Activated T-helper 17 cell treated with anti-CD3 and anti-CD28 coated beads, Interleukin-2, amount 50 U/mL, for 72 hours (primary cell): ENCODE measurements around the gene CLTCL1. TPM values are rescaled to one million over a fixed set of nuclear protein-coding genes. Genes with fewer than 3 reads are reported as not detected.
"Not testable (repeated sequence)": the region's sequence is repeated elsewhere in the genome, so short reads cannot be mapped to it uniquely, and the experiment has no call there.

Experiments used
- ATAC-seq: fragments of 150-1000 bp; cut with Tn5 transposase; replicated peaks from 2 replicates; pipeline ENCODE4 v1.10.0; 2021; ENCODE audit warnings: mild to moderate bottlenecking, moderate library complexity
- H3K27ac Mint-ChIP-seq: one replicate; pipeline ENCODE4 v1.8.0; 2022; ENCODE audit warnings: mixed read lengths
- H3K27me3 Mint-ChIP-seq: one replicate; pipeline ENCODE4 v1.8.0; 2022; ENCODE audit warnings: mixed read lengths
- H3K36me3 Mint-ChIP-seq: one replicate; pipeline ENCODE4 v1.8.0; 2022; ENCODE audit warnings: low read depth, mild to moderate bottlenecking, mixed read lengths
- H3K4me1 Mint-ChIP-seq: one replicate; pipeline ENCODE4 v1.8.0; 2022; ENCODE audit warnings: mixed read lengths
- H3K4me3 Mint-ChIP-seq: one replicate; pipeline ENCODE4 v1.8.0; 2022; ENCODE audit warnings: mild to moderate bottlenecking, mixed read lengths
- H3K9me3 Mint-ChIP-seq: one replicate; pipeline ENCODE4 v1.8.0; 2022; ENCODE audit warnings: mixed read lengths
- total RNA-seq, 2 donors: library from RNA; stranded (reverse); gene quantifications; one replicate each; pipeline ENCODE4 v1.2.3, GENCODE V29; 2022

CLTCL1 gene
- total RNA-seq, 2 donors from 2014 or later, result 0.86 to 2.0 TPM

DNA sequence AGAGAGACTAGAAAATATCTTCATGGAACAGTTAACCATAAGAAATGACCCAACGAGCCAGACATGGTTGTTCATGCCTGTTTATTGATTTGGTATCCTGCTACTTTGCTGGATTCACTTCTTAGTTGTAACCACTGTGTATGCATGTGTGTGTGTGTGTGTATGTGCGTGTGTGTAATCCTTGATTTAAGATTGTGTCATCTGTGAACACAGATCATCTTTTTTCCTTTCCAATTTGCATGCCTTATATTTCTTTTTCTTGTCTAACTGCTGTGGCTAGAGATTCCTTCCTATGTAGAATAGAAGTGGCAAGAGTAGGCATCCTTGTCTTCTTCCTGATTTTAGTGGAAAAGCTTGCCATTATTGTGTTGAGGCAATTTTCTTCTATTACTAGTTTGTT lies 16.4 kb upstream of the CLTCL1 start:
- no peak overlapping the region for H3K27ac Mint-ChIP-seq
- no peaks in the 10 kb centered on the region for H3K36me3 Mint-ChIP-seq
- H3K4me3 Mint-ChIP-seq, result no peak overlapping the region
- no peak for ATAC-seq
- no peaks in the 10 kb centered on the region for H3K4me1 Mint-ChIP-seq
- no peaks in the 10 kb centered on the region for H3K27me3 Mint-ChIP-seq
- H3K9me3 Mint-ChIP-seq, result no peaks in the 10 kb centered on the region

DNA sequence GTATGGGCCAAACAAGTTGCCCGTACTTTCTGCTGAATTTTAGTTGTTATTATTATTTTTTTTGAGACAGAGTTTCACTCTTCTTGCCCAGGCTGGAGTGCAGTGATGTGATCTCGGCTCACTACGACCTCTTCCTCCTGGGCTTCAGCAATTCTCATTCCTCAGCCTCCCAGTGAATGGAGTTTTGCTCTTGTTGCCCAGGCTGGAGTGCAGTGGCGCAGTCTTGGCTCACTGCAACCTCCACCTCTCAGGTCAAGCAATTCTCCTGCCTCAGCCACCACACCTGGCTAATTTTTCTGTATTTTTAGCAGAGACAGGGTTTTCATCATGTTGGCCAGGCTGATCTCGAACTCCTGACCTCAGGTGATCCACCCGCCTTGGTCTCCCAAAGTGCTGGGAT lies 15.0 kb upstream of the CLTCL1 start:
- not testable (repeated sequence) for H3K4me1 Mint-ChIP-seq, H3K9me3 Mint-ChIP-seq, H3K4me3 Mint-ChIP-seq, ATAC-seq, H3K27me3 Mint-ChIP-seq, H3K27ac Mint-ChIP-seq, H3K36me3 Mint-ChIP-seq

DNA sequence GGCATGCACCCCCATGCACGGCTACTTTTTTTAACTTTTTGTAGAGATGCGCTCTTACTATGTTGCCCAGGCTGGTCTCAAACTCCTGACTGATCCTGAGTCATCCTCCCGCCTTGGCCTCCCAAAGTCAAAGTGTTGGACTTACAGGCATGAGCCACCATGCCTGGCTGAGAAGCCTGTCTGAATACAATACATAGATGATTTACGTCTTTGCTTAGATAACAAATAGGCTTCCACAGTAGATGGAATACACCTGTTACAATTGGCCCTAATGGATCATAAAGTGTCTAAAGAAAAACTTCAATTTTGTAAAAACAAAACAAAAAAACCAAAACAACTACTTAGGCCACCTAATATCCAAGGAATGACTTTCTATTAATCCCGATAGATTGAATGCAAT lies 13.0 kb upstream of the CLTCL1 start:
- H3K36me3 Mint-ChIP-seq, result no peaks in the 10 kb centered on the region
- H3K4me3 Mint-ChIP-seq, result no peak overlapping the region
- H3K4me1 Mint-ChIP-seq, result no peaks in the 10 kb centered on the region
- H3K9me3 Mint-ChIP-seq, result no peaks in the 10 kb centered on the region
- H3K27me3 Mint-ChIP-seq, result no peaks in the 10 kb centered on the region
- ATAC-seq, result no peak
- H3K27ac Mint-ChIP-seq, result no peak overlapping the region

DNA sequence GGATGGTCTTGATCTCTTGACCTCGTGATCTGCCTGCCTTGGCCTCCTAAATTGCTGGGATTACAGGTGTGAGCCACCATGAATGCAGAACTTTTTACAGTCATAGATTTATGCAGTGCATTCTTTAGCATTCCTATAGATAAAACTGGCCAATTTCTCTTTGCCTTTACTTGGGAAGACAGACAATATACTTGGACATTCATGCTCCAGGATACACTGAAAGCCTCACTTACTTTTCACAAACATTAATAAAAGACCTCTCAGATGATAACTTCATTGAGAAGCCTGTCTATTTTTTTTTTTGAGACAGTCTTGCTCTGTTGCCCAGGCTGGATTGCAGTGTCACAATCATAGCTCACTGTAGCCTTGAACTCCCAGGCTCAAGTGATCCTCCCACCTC lies 12.3 kb upstream of the CLTCL1 start:
- no peak for ATAC-seq
- H3K9me3 Mint-ChIP-seq, result no peaks in the 10 kb centered on the region
- no peaks in the 10 kb centered on the region for H3K4me1 Mint-ChIP-seq
- no peak overlapping the region for H3K4me3 Mint-ChIP-seq
- no peaks in the 10 kb centered on the region for H3K36me3 Mint-ChIP-seq
- H3K27ac Mint-ChIP-seq, result no peak overlapping the region
- H3K27me3 Mint-ChIP-seq, result no peaks in the 10 kb centered on the region

DNA sequence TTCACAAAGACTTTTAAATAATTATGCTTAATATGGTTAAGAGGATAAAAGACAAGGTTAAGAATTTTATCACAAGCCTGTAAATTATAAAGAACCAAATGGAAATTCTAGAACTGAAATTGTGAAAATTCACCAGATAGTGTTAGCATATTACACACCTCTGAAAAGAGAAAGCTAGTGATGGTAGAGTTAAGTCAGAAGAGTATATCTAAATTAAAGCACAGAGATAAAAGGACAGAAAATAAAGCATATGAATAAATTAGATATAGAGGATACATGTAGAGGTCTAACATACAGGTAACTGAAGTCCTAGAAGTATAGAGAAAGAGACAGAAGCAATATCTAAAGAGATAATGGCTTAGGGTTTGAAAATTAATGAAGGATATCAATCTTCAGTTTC lies 4.2 kb upstream of the CLTCL1 start:
- H3K27me3 Mint-ChIP-seq, result peaks cover 2% of the 10 kb centered on the region
- H3K27ac Mint-ChIP-seq, result no peak overlapping the region
- ATAC-seq, result no peak
- no peaks in the 10 kb centered on the region for H3K36me3 Mint-ChIP-seq
- H3K4me1 Mint-ChIP-seq, result peaks cover 3% of the 10 kb centered on the region
- H3K4me3 Mint-ChIP-seq, result no peak overlapping the region
- no peaks in the 10 kb centered on the region for H3K9me3 Mint-ChIP-seq

DNA sequence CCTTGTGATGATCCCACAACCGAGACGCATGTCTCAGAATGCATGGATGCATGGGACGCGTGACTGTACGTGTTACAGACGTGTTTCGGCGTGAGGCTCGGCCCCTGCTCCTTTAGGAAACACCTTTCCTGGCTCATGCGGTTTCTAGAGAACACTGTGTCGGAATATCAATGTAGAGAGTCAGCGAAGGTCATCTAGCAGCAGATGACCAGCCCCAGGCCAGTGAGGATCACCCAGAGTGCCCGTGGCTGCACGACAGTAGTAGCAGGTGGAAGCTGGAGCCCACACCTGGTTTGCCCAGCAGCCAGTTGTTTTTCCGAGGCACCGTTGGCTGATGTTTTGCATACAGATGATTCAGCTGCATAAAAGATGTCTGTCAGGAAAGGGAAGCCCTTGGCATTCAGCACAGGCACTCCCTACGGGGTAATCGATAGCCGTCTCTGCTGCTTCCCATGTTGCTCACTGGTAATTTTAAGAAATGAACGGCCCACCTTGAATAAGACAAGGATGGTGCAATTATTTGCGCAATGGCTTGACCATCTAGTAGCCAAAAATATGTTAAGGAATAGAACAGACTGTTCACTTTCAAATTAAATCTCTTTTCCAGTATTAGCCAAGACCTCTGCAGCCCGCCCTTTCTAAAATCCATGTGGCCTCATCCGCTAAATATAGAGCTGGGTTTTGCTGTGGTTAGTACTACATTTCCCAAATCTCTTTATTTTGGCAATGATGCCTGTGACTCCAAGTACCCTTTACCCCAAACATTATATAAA lies 1.1 kb upstream of the CLTCL1 start:
- Mint-ChIP-seq H3K4me1 (peaks cover 7% of the 10 kb centered on the region), H3K27me3 (peaks cover 12% of the 10 kb centered on the region), H3K9me3 (no peaks in the 10 kb centered on the region), H3K4me3 (peak overlapping the region; percentile 81), H3K27ac (no peak overlapping the region), H3K36me3 (no peaks in the 10 kb centered on the region)
- ATAC-seq, result no peak

DNA sequence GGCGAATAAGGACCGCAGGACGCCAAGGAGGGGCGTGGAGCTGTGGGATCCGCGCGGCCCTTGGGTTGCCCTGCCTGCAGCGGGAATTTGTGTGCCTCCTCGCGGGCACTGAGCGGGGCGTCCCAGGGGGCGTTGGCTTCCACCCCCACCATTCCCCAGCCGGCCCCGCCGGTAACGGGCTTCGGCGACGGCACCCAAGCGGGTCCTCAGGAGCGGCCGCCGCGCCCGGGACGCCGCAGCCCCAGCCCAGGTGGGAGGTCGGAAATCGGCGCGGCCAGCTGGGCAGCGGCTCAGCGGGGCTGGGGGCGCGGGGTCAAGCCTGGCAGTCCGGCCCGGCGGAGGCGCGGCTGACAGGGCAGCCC lies 320 bp downstream of the CLTCL1 start:
- Mint-ChIP-seq H3K4me3 (peak overlapping the region; percentile 83), H3K9me3 (no peaks in the 10 kb centered on the region), H3K27ac (peak overlapping the region; percentile 72), H3K4me1 (peaks cover 7% of the 10 kb centered on the region), H3K27me3 (peaks cover 18% of the 10 kb centered on the region), H3K36me3 (no peaks in the 10 kb centered on the region)
- ATAC-seq, result peak; percentile 50

DNA sequence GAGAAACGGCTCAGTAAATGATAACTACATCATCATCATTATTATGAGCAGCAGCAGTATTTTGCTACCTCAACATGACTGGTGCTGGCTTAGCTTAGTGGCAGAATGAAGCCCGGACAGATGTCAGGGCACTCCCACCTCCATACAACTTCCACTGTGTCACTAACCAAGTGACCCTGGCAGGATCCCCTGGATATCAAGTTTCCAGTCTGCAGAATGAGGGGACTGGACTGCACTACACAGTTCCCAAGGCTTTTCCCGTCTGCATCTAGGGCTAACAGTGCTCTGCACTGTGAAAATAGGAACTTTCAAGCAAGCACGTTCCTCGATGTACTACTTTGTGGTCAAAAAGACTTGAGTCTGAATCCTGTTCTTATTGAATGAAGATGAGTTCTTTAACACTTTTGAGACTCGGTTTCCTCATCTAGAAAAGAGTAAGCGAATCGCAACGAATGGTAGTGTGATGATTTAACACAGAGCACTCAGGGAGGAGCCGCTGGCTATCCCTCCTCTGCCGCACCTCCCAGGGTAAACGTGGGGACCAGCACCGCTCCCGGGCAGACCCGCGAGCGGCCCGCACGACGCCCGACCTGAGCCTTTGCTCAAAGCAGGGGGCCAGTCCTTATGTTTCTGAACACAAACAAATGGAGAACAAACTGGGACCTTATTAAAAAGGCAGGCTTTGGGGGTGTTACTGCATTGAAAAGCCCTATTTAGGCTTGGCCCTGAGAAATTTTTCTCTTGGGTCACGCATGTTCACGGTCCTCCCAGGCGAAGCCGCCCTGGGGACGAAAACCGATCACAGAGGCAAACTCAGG lies 910 bp downstream of the CLTCL1 start:
- H3K27ac Mint-ChIP-seq, result peak overlapping the region; percentile 72
- peak overlapping the region; percentile 83 for H3K4me3 Mint-ChIP-seq
- H3K36me3 Mint-ChIP-seq, result no peaks in the 10 kb centered on the region
- H3K4me1 Mint-ChIP-seq, result peaks cover 7% of the 10 kb centered on the region
- peak; percentile 19 for ATAC-seq
- peaks cover 18% of the 10 kb centered on the region for H3K27me3 Mint-ChIP-seq
- no peaks in the 10 kb centered on the region for H3K9me3 Mint-ChIP-seq

DNA sequence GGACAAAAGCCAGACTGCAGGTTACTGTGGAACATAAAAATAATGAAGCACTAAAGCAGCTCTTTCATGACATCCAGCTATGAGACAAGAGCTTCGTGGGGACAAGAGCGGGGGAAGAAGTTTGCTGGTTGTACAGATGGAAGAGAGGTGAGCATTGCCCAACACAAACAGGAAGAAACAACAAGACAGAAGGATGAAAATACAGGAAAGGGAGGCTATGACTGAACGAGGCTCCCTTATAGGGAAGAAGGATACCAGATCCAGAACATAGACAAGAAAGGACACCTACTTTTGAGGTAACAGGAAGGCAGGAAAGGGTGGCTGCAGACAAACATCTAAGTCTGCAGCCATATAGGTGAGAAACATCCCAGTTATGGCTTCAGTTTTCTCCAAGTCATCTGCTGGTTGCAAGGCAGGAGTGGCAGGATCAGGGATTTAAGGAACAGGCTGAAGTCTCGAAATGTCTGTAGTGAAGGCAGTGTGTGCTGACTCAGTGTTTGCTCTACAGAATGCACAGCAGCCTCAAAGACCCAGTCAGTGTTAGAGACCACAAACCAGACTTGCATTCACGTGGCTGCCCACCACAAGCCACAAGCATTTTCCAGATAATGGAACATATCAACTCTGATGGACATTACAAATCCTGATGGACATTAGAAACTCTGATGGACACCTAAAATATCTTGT lies 1.9 kb downstream of the CLTCL1 start:
- Mint-ChIP-seq H3K36me3 (no peaks in the 10 kb centered on the region), H3K27me3 (peaks cover 18% of the 10 kb centered on the region), H3K4me3 (peak overlapping the region; percentile 17), H3K27ac (no peak overlapping the region), H3K4me1 (peaks cover 7% of the 10 kb centered on the region), H3K9me3 (no peaks in the 10 kb centered on the region)
- ATAC-seq, result no peak

DNA sequence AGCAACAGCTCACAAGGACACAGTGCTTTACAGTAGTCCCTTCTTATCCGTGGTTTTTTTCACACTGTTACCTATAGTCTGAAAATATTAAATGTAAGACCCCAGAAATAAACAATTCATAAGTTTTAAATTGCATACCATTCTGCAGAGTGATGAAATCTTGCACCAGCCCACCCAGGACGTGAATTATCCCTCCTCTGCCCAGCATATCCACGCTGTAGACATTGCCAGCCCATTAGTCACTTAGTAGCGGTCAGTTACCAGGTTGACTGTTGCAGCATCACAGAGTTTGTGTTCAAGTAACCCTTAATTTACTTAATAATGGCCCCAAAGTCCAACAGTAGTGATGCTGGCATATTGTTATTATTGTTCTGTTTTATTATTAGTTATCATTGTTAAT lies 3.6 kb downstream of the CLTCL1 start:
- Mint-ChIP-seq H3K27ac (no peak overlapping the region), H3K27me3 (peaks cover 18% of the 10 kb centered on the region), H3K9me3 (no peaks in the 10 kb centered on the region), H3K4me3 (no peak overlapping the region), H3K4me1 (peaks cover 7% of the 10 kb centered on the region), H3K36me3 (no peaks in the 10 kb centered on the region)
- ATAC-seq, result no peak

DNA sequence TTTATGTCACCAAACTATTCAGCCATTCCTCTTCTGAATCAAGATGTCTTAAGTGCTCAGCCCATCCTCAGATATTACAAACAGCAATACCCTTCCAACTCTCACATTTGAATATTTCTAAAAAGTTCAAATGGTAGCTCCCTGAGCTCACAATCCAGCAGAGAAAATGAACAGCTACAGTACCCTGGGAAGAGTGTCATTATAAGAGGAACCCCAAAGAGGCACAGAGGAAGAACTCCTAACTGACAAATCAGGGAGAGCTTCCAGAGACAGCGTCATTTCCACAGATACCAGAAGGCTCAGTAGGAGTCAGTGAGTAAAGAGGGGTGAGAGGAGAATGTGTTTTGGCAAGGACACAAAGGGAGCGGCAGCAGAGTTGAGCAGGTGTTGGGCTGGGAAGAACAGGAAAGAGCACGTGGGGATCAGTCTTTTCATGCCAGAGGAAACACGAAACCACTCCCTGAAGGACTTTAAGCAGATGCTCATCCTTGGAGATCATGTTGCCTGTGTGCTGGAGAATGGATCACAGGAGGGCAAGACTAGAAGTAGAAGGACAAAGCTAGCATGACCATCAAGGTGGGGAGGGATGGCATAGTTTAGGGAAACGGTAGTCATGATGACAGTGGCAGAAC lies 4.3 kb downstream of the CLTCL1 start:
- H3K27me3 Mint-ChIP-seq, result peaks cover 18% of the 10 kb centered on the region
- H3K36me3 Mint-ChIP-seq, result no peaks in the 10 kb centered on the region
- H3K27ac Mint-ChIP-seq, result no peak overlapping the region
- peaks cover 7% of the 10 kb centered on the region for H3K4me1 Mint-ChIP-seq
- H3K4me3 Mint-ChIP-seq, result no peak overlapping the region
- ATAC-seq, result no peak
- no peaks in the 10 kb centered on the region for H3K9me3 Mint-ChIP-seq

DNA sequence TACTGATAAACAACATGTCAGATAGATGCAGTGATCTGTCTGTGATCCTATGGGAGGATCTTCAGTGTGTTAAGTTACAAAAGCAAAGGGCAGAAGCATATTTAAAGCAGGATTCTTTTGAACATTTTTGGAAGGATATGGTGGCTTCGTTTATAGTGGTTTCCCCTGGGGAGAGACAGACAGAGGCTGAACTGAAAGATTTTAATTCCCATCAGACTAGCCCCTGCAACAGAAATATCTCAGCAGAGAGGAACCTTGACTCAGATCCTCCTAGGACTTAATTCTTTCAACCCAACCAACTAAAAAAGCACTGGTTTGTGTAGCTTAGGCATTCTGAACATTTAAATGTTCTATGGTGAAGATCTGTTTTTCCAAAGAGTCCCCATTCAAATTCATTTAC lies 5.7 kb downstream of the CLTCL1 start:
- H3K4me1 Mint-ChIP-seq, result peaks cover 5% of the 10 kb centered on the region

DNA sequence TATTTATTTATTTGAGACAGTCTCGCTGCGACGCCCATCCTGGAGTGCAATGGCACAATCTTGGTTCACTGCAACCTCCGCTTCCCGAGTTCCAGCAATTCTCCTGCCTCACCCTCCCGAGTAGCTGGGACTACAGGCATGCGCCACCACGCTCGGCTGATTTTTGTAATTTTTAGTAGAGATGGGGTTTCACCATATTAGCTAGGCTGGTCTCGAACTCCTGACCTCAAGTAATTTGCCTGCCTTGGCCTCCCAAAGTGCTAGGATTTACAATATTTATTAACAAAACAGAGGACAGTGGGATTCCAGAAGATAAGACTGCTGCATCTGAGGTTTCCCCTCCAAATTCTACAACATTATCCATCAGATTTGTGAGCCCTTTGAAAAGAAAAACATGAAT lies 12.4 kb downstream of the CLTCL1 start:
- H3K4me1 Mint-ChIP-seq, H3K4me3 Mint-ChIP-seq, H3K36me3 Mint-ChIP-seq, ATAC-seq, H3K27me3 Mint-ChIP-seq, H3K9me3 Mint-ChIP-seq, H3K27ac Mint-ChIP-seq: not testable (repeated sequence)

More for the DNA sequence above, 5.7 kb downstream of the CLTCL1 start:
- no peak for ATAC-seq
- Mint-ChIP-seq H3K36me3 (no peaks in the 10 kb centered on the region), H3K9me3 (no peaks in the 10 kb centered on the region), H3K4me3 (no peak overlapping the region), H3K27me3 (peaks cover 17% of the 10 kb centered on the region), H3K27ac (no peak overlapping the region)

DNA sequence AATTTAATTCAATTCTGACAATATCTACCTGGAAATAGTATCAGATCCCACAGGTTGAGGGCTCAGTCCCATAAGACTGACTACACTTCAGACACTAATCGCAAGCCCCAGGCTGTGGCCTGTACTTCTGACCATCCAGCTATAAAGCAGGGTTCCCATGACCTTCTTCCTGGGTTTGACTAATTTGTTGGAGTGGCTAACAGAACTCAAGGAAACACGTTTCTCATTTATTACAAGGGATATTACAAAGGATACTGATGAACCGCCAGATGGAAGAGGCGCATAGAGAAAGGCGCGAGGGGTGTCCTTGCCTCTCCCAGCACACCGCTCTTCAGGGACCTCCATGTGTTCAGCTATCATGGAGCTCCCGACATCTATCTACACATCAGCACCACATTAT lies 13.7 kb downstream of the CLTCL1 start:
- ATAC-seq, result no peak
- Mint-ChIP-seq H3K36me3 (no peaks in the 10 kb centered on the region), H3K27ac (no peak overlapping the region), H3K27me3 (no peaks in the 10 kb centered on the region), H3K9me3 (no peaks in the 10 kb centered on the region), H3K4me1 (no peaks in the 10 kb centered on the region), H3K4me3 (no peak overlapping the region)
